ENCODE measurements around the gene GPR156. TPM values are rescaled to one million over a fixed set of nuclear protein-coding genes. Genes with fewer than 3 reads are reported as not detected.

GPR156 gene
- total and polyA plus RNA-seq, 2 donors (not counting 3 experiments of a cell fraction or from before 2014, with no cell fraction given), result 0.14 to 0.27 TPM

- no peaks in the 10 kb centered on the region for H3K9me1 ChIP-seq (replicated peaks; ENCODE audit: control insufficient read depth, extremely low read depth, insufficient read depth, low read length)
- intact Hi-C loops (cut with micrococcal nuclease) (no loop called here), dilution Hi-C loops (cut with MboI; ENCODE audit: extremely low pct_ligation_motif_present, low sequenced_read_pairs) (no loop called here)
- no peaks in the 10 kb centered on the region for H4K20me1 ChIP-seq (replicated peaks; ENCODE audit: control insufficient read depth, extremely low read depth, insufficient read depth, low read length)
- H3K79me2 ChIP-seq (ENCODE audit: control insufficient read depth, insufficient read depth, low read length), result no peaks in the 10 kb centered on the region
- no peaks in the 10 kb centered on the region for H3K4me1 ChIP-seq (ENCODE audit: control insufficient read depth, extremely low read depth, insufficient read depth, low read length)
- POLR2A ChIA-PET, result interaction anchor here (1.3 kb wide), 1 partner anchor 33 kb away, joined by 3 read pairs; no protein-coding TSS in a partner anchor
- H3K9me3 ChIP-seq (replicated peaks; ENCODE audit: control insufficient read depth, insufficient read depth, low read length), result no peaks in the 10 kb centered on the region
- BruUV-seq (replicated peaks), result no TSS peak
- no peak overlapping the region for H2AFZ ChIP-seq (ENCODE audit: low read depth, low read length)
- DNase-seq (ENCODE audit: low read depth, low spot score), result no peak
- TF ChIP-seq FOS (IDR thresholded peaks at IDR 0.05; ENCODE audit: borderline replicate concordance, insufficient read depth, low read length), result no peak
- TF ChIP-seq CTCF (IDR thresholded peaks at IDR 0.05; ENCODE audit: extremely low read depth in 1 of 2, insufficient read depth in 1 of 2, low read depth in 1 of 2, low read length in 2 of 2), result no peak
- no peak for TF ChIP-seq GATA2 (IDR thresholded peaks at IDR 0.05; ENCODE audit: insufficient read depth, insufficient read length, low read depth, low read length)
- no peak for TF ChIP-seq POLR2A (IDR thresholded peaks at IDR 0.05; ENCODE audit: low read depth, low read length)
- TF ChIP-seq EZH2 (IDR thresholded peaks at IDR 0.05; ENCODE audit: borderline replicate concordance, low read depth, low read length, severe bottlenecking), result no peak
- TF ChIP-seq MAX (IDR thresholded peaks at IDR 0.05; ENCODE audit: insufficient read depth, insufficient read length), result no peak
- TF ChIP-seq MYC (IDR thresholded peaks at IDR 0.05; ENCODE audit: low read depth, low read length), result no peak
- TF ChIP-seq JUN (IDR thresholded peaks at IDR 0.05; ENCODE audit: borderline replicate concordance, insufficient read depth, insufficient read length, low read depth), result no peak
- no peak for TF ChIP-seq POLR2AphosphoS5 (IDR thresholded peaks at IDR 0.05; ENCODE audit: insufficient read depth, low read depth, low read length)
- H3K27ac ChIP-seq (ENCODE audit: insufficient read depth, low read depth, low read length), result no peak overlapping the region
- H3K36me3 ChIP-seq (ENCODE audit: control insufficient read depth in 2 of 2, extremely low read depth in 1 of 2, insufficient read depth in 2 of 2, low read length in 2 of 2), result no peaks in the 10 kb centered on the region
- no peak for FAIRE-seq
- H3K4me2 ChIP-seq (ENCODE audit: insufficient read depth, low read length), result no peak overlapping the region
- CTCF ChIA-PET, result interaction anchor here (1.6 kb wide), 1 partner anchor 9 kb away, joined by 5 read pairs; no protein-coding TSS in a partner anchor
- no peak overlapping the region for H3K4me3 ChIP-seq (replicated peaks in 1 of 3; ENCODE audit: insufficient read depth in 1 of 3, low read depth in 1 of 3, low read length in 3 of 3)
- H3K9ac ChIP-seq (replicated peaks; ENCODE audit: extremely low read depth, insufficient read depth, low read length), result no peak overlapping the region
- H3K27me3 ChIP-seq (ENCODE audit: control insufficient read depth in 2 of 2, insufficient read depth in 2 of 2, low read length in 2 of 2), result no peaks in the 10 kb centered on the region
These were observed 156.0 kb downstream of the GPR156 start for GRCh38 chr3:120129051-120129450.

Measured in endothelial cell of umbilical vein (primary cell).